H1 (cell line): ENCODE data around the gene LMOD2. TPM values are rescaled to one million over a fixed set of nuclear protein-coding genes. Genes with fewer than 3 reads are reported as not detected.

ENCODE experiments used
- CTCF ChIA-PET: fragments of 300-600 bp; sonication (Branson Sonifier 250); formaldehyde crosslinking; loops from one replicate; lab custom pipeline; 2021; ENCODE audit not compliant: partially characterized antibody; lab: Charles Lee
- POLR2A ChIA-PET: fragments of 300-600 bp; sonication (Branson Sonifier 250); formaldehyde crosslinking; loops from one replicate; lab custom pipeline; 2021; ENCODE audit warnings: inconsistent platforms; ENCODE audit not compliant: partially characterized antibody; lab: Charles Lee
- DNase-seq, 2 experiments: peaks; one replicate each; pipeline versions ENCODE4 v3.0.0 to v3.0.0-alpha.2; 2010 to 2022; ENCODE audit warnings: low spot score in 2 of 2, low read depth in 1 of 2, mixed read lengths in 1 of 2
- FAIRE-seq: peaks from 2 replicates; lab custom pipeline; 2011; peaks lifted over from hg19 to GRCh38; lab: Jason Lieb, UNC
- H2AFZ ChIP-seq: 2 replicates; pipeline ENCODE4 v1.8.1; 2012; ENCODE audit warnings: low read length, inconsistent platforms
- H2AK5ac ChIP-seq: 2 replicates; pipeline ENCODE4 v1.6.1; 2013; ENCODE audit warnings: low read depth, low read length
- H2BK120ac ChIP-seq: replicated peaks from 2 replicates; pipeline ENCODE3; 2013; ENCODE audit warnings: low read depth, low read length, inconsistent platforms
- H2BK12ac ChIP-seq: 2 replicates; pipeline ENCODE4 v1.6.1; 2013; ENCODE audit warnings: low read depth, low read length
- H2BK15ac ChIP-seq: 2 replicates; pipeline ENCODE4 v1.6.1; 2013; ENCODE audit warnings: low read length
- H2BK20ac ChIP-seq: 2 replicates; pipeline ENCODE4 v1.6.1; 2013; ENCODE audit warnings: low read length
- H2BK5ac ChIP-seq: 2 replicates; pipeline ENCODE4 v1.6.1; 2013; ENCODE audit warnings: low read depth, low read length
- H3K14ac ChIP-seq: 2 replicates; pipeline ENCODE4 v1.6.1; 2013; ENCODE audit warnings: inconsistent platforms; ENCODE audit not compliant: insufficient read length
- H3K18ac ChIP-seq: 2 replicates; pipeline ENCODE4 v1.6.1; 2013; ENCODE audit warnings: low read length; ENCODE audit errors: extremely low read depth
- H3K23ac ChIP-seq: 2 replicates; pipeline ENCODE4 v1.6.1; 2013; ENCODE audit warnings: inconsistent platforms; ENCODE audit not compliant: insufficient read length
- H3K23me2 ChIP-seq: 2 replicates; pipeline ENCODE4 v1.6.1; 2013; ENCODE audit warnings: low read depth, low read length
- H3K27ac ChIP-seq: 2 replicates; pipeline ENCODE4 v1.6.1; 2011; ENCODE audit warnings: low read depth, low read length, inconsistent platforms
- H3K27me3 ChIP-seq, 4 experiments: replicated peaks in 1 of 4; 1 replicate in 1 of 4; 2 replicates in 3 of 4; pipeline versions ENCODE4 v1.6.1 to v1.8.1; 2011 to 2013; ENCODE audit warnings: low read length in 3 of 4, mild to moderate bottlenecking in 3 of 4, inconsistent platforms in 2 of 4, mixed read lengths in 2 of 4, moderate library complexity in 1 of 4; ENCODE audit not compliant: control insufficient read depth in 3 of 4, insufficient read depth in 3 of 4; ENCODE audit errors: extremely low read depth in 1 of 4
- H3K36me3 ChIP-seq, 4 experiments: 2 replicates each; pipeline versions ENCODE4 v1.6.1 to v1.8.1; 2011 to 2013; ENCODE audit warnings: mild to moderate bottlenecking in 4 of 4, low read length in 3 of 4, moderate library complexity in 2 of 4, control low read depth in 1 of 4, inconsistent platforms in 1 of 4; ENCODE audit not compliant: insufficient read depth in 4 of 4, control insufficient read depth in 2 of 4
- H3K4ac ChIP-seq: replicated peaks from 2 replicates; pipeline ENCODE3; 2013; ENCODE audit warnings: low read length, low read depth, mixed read lengths, inconsistent platforms; ENCODE audit not compliant: insufficient read length
- H3K4me1 ChIP-seq, 4 experiments: replicated peaks in 1 of 4; 1 replicate in 1 of 4; 2 replicates in 3 of 4; pipeline versions ENCODE4 v1.6.1 to v1.8.1; 2011 to 2013; ENCODE audit warnings: low read length in 3 of 4, inconsistent platforms in 2 of 4, mixed read lengths in 1 of 4; ENCODE audit not compliant: insufficient read depth in 4 of 4, control insufficient read depth in 3 of 4
- H3K4me2 ChIP-seq, 2 experiments: 2 replicates each; pipeline versions ENCODE4 v1.6.1 to v1.8.1; 2011 to 2013; ENCODE audit warnings: low read depth in 2 of 2, low read length in 2 of 2, control low read depth in 1 of 2, inconsistent platforms in 1 of 2, mild to moderate bottlenecking in 1 of 2; ENCODE audit not compliant: insufficient read depth in 1 of 2
- H3K4me3 ChIP-seq, 4 experiments: fragments of 200-600, 300-600 bp in 1 of 4; sonication (generic), shearing (Covaris generic), sonication (Bioruptor Twin) in 1 of 4; 2 replicates each; pipeline versions ENCODE4 v1.5.1 to v1.8.1; 2011 to 2016; ENCODE audit warnings: low read length in 4 of 4, low read depth in 3 of 4, control low read depth in 2 of 4, inconsistent platforms in 2 of 4, mild to moderate bottlenecking in 2 of 4, mixed read lengths in 1 of 4, moderate library complexity in 1 of 4; ENCODE audit not compliant: insufficient read depth in 2 of 4; ENCODE audit errors: extremely low read depth in 1 of 4
- H3K56ac ChIP-seq: replicated peaks from 2 replicates; pipeline ENCODE3; 2013; ENCODE audit warnings: low read depth, mild to moderate bottlenecking, mixed read lengths, low read length, inconsistent platforms; ENCODE audit not compliant: insufficient read length
- H3K79me1 ChIP-seq: 2 replicates; pipeline ENCODE4 v1.6.1; 2013; ENCODE audit warnings: low read depth, low read length, control low read depth
- H3K79me2 ChIP-seq, 2 experiments: 2 replicates each; pipeline versions ENCODE4 v1.6.1 to v1.8.1; 2012 to 2013; ENCODE audit warnings: low read length in 2 of 2, mild to moderate bottlenecking in 2 of 2, inconsistent platforms in 1 of 2; ENCODE audit not compliant: insufficient read depth in 2 of 2, control insufficient read depth in 1 of 2
- H3K9ac ChIP-seq, 4 experiments: replicated peaks in 1 of 4; 1 replicate in 1 of 4; 2 replicates in 3 of 4; pipeline versions ENCODE4 v1.6.1 to v1.8.1; 2011 to 2013; ENCODE audit warnings: low read depth in 3 of 4, low read length in 3 of 4, control low read depth in 2 of 4, mild to moderate bottlenecking in 2 of 4, moderate library complexity in 2 of 4, inconsistent platforms in 1 of 4; ENCODE audit errors: extremely low read depth in 1 of 4
- H3K9me3 ChIP-seq, 2 experiments: 2 replicates each; pipeline versions ENCODE4 v1.6.1 to v1.8.1; 2012 to 2013; ENCODE audit warnings: mild to moderate bottlenecking in 2 of 2, moderate library complexity in 2 of 2, control low read depth in 1 of 2, inconsistent platforms in 1 of 2, low read depth in 1 of 2, low read length in 1 of 2, mixed read lengths in 1 of 2; ENCODE audit not compliant: insufficient read depth in 2 of 2
- H4K20me1 ChIP-seq, 2 experiments: replicated peaks in 1 of 2; 2 replicates each; pipeline versions ENCODE3 to v1.8.1; 2011 to 2013; ENCODE audit warnings: inconsistent platforms in 2 of 2, low read length in 2 of 2, mild to moderate bottlenecking in 1 of 2; ENCODE audit not compliant: insufficient read depth in 2 of 2, control insufficient read depth in 1 of 2
- H4K5ac ChIP-seq: 2 replicates; pipeline ENCODE4 v1.6.1; 2013; ENCODE audit warnings: low read length, low read depth, mixed read lengths, inconsistent platforms; ENCODE audit not compliant: insufficient read length
- H4K8ac ChIP-seq: 2 replicates; pipeline ENCODE4 v1.8.0; 2013; ENCODE audit warnings: mild to moderate bottlenecking, moderate library complexity, low read length, inconsistent platforms; ENCODE audit not compliant: insufficient read depth; ENCODE audit errors: extremely low read depth
- H4K91ac ChIP-seq: replicated peaks from 2 replicates; pipeline ENCODE3; 2013; ENCODE audit warnings: low read length, mixed read lengths, inconsistent platforms; ENCODE audit not compliant: insufficient read length
- BACH1 ChIP-seq: IDR thresholded peaks from 2 replicates; pipeline ENCODE4 v1.6.1; 2012; ENCODE audit warnings: low read length, improper control_type of control experiment
- CBX5 ChIP-seq: fragments of 300-800, 300-1000 bp; sonication (generic); IDR thresholded peaks from 2 replicates; pipeline ENCODE4 v1.7.1; 2016; ENCODE audit warnings: antibody characterized with exemption, low read length, low read depth
- CEBPB ChIP-seq: IDR thresholded peaks from 2 replicates; pipeline ENCODE4 v1.6.1; 2012; ENCODE audit warnings: low read depth, low read length
- CTCF ChIP-seq, 3 experiments: IDR thresholded peaks; 1 replicate in 2 of 3; 2 replicates in 1 of 3; pipeline versions ENCODE4 v1.5.1 to v1.6.1; 2011; ENCODE audit warnings: low read length in 3 of 3, mild to moderate bottlenecking in 3 of 3, inconsistent platforms in 2 of 3, low read depth in 1 of 3, moderate library complexity in 1 of 3; ENCODE audit not compliant: insufficient read depth in 1 of 3; ENCODE audit errors: control extremely low read depth in 1 of 3
- GTF2F1 ChIP-seq: IDR thresholded peaks from 2 replicates; pipeline ENCODE4 v1.6.1; 2012; ENCODE audit warnings: low read depth, low read length, improper control_type of control experiment, borderline replicate concordance
- HDAC6 ChIP-seq: IDR thresholded peaks from one replicate; pipeline ENCODE4 v1.7.1; 2012; ENCODE audit warnings: low read depth, mild to moderate bottlenecking, inconsistent platforms, low read length, moderate library complexity
- POLR2AphosphoS5 ChIP-seq: IDR thresholded peaks from 2 replicates; pipeline ENCODE4 v1.6.1; 2011; ENCODE audit warnings: low read depth, low read length
- RBBP5 ChIP-seq: IDR thresholded peaks from 2 replicates; pipeline ENCODE4 v1.7.1; 2012; ENCODE audit warnings: low read depth, mild to moderate bottlenecking, inconsistent platforms, low read length, moderate library complexity, borderline replicate concordance
- polyA plus RNA-seq, 7 experiments: library from polyadenylated mRNA; depleted of rRNA in 3 of 7; stranded (reverse) in 5 of 7; unstranded in 2 of 7; fragments of >200 nt in 5 of 7; fragments of 200-250 nt in 2 of 7; gene quantifications; 1 replicate in 5 of 7; 2 replicates in 1 of 7; 4 replicates in 1 of 7; pipeline versions ENCODE4 v1.2.1 to v1.2.3, GENCODE V29; 2011 to 2013; ENCODE audit warnings: missing spikeins in 2 of 7, mixed read lengths in 2 of 7
- total RNA-seq: library from RNA; stranded (reverse); fragmentation: NEBNext Ultra II Directional; extraction: Animal tissue kit (Norgen Biotek cat#: 25700); gene quantifications from 2 replicates; pipeline ENCODE4 v1.2.1, GENCODE V29; 2021

The LMOD2 gene
- total and polyA plus RNA-seq, 2 of the 8 experiments (the other 6 are each of a cell fraction or from before 2014, with no cell fraction given) = 0.03 to 0.22 TPM

- DNase-seq = no peak
- no peak for TF ChIP-seq CBX5
- TF ChIP-seq BACH1 = no peak
- no peak for TF ChIP-seq CTCF (IDR thresholded peaks at IDR 0.05; ENCODE audit: control extremely low read depth in 1 of 3, insufficient read depth in 1 of 3, low read depth in 1 of 3, low read length in 3 of 3)
- no peak for TF ChIP-seq HDAC6
- no peak for TF ChIP-seq RBBP5
- no peak for TF ChIP-seq GTF2F1
- no peak for TF ChIP-seq CEBPB
- no peak for TF ChIP-seq POLR2AphosphoS5
- TF ChIP-seq, all 59 proteins: peak for 0
These were observed 43.6 kb upstream of the LMOD2 start for GRCh38 chr7:123612024-123612423.

More at GRCh38 chr7:123612024-123612423, 43.6 kb upstream of the LMOD2 start:
- Histone ChIP-seq H3K79me2 (no peaks in the 10 kb centered on the region), H3K14ac (no peak overlapping the region), H3K79me1 (no peaks in the 10 kb centered on the region), H3K27ac (no peak overlapping the region), H3K23ac (no peak overlapping the region), H3K4me3 (no peak overlapping the region), H3K23me2 (no peaks in the 10 kb centered on the region; the same call in 1 of the 2 replicates), H2AK5ac (no peak overlapping the region), H3K36me3 (no peaks in the 10 kb centered on the region), H3K9me3 (no peaks in the 10 kb centered on the region), H3K56ac (no peak overlapping the region), H2BK12ac (no peak overlapping the region), H3K4ac (no peak overlapping the region), H3K4me2 (no peak overlapping the region), H2BK120ac (no peak overlapping the region), H4K91ac (no peak overlapping the region), H3K27me3 (no peaks in the 10 kb centered on the region), H2AFZ (no peak overlapping the region), H4K20me1 (no peaks in the 10 kb centered on the region), H4K8ac (no peak overlapping the region), H4K5ac (no peak overlapping the region), H2BK20ac (no peak overlapping the region), H3K9ac (no peak overlapping the region), H2BK5ac (no peak overlapping the region), H3K4me1 (no peaks in the 10 kb centered on the region), H2BK15ac (no peak overlapping the region), H3K18ac (no peak overlapping the region)
- POLR2A ChIA-PET = no interaction called here
- no peak for FAIRE-seq
- CTCF ChIA-PET = interaction anchor here (0.6 to 3.2 kb wide), 5 partner anchors 12 to 726 kb away, joined by 3 to 14 read pairs (median 3); no protein-coding TSS in a partner anchor
